T-helper 2 cell treated with Interferon-gamma antibody and Interleukin-4, amounts not matched to agents 5 μg/mL and 100 μg/mL, for 36 hours (primary cell): Measurements from ENCODE around the gene ZMIZ1.

Source experiments
- DNase-seq: peaks from one replicate; pipeline ENCODE4 v3.0.0; 2021; ENCODE audit warnings: low spot score
- H3K27ac Mint-ChIP-seq: one replicate; pipeline ENCODE4 v1.8.0; 2021; ENCODE audit warnings: mild to moderate bottlenecking, mixed read lengths
- H3K27me3 Mint-ChIP-seq: one replicate; pipeline ENCODE4 v1.8.0; 2021; ENCODE audit warnings: low read depth, mixed read lengths
- H3K36me3 Mint-ChIP-seq: one replicate; pipeline ENCODE4 v1.8.0; 2021; ENCODE audit warnings: low read depth, mixed read lengths
- H3K4me1 Mint-ChIP-seq: one replicate; pipeline ENCODE4 v1.8.0; 2021; ENCODE audit warnings: low read depth, mixed read lengths
- H3K4me3 Mint-ChIP-seq: one replicate; pipeline ENCODE4 v1.8.0; 2022; ENCODE audit warnings: mild to moderate bottlenecking, moderate library complexity, mixed read lengths
- H3K9me3 Mint-ChIP-seq: one replicate; pipeline ENCODE4 v1.8.0; 2021; ENCODE audit warnings: mixed read lengths

Gene ZMIZ1

GRCh38 chr10:79299397-79300241 lies 230.9 kb downstream of the ZMIZ1 start:
- no peak for DNase-seq
- no peaks in the 10 kb centered on the region for H3K9me3 Mint-ChIP-seq
- H3K4me1 Mint-ChIP-seq: peaks cover 10% of the 10 kb centered on the region
- no peak overlapping the region for H3K4me3 Mint-ChIP-seq
- H3K27ac Mint-ChIP-seq: no peak overlapping the region
- peaks cover 58% of the 10 kb centered on the region for H3K36me3 Mint-ChIP-seq
- no peaks in the 10 kb centered on the region for H3K27me3 Mint-ChIP-seq

DNA sequence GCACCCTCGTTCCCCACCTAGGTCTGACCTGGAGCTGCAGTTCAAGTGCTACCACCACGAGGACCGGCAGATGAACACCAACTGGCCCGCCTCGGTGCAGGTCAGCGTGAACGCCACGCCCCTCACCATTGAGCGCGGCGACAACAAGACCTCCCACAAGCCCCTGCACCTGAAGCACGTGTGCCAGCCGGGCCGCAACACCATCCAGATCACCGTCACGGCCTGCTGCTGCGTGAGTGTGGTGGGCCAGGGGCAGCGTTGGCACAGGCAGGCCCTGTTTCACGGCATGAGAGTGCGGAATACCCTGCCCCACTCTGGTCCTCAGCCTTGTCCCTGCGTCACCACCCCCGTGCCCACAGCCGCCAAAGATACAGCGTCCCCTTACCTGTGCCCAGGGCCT lies 231.9 kb downstream of the ZMIZ1 start:
- peak overlapping the region; percentile 4 for H3K27ac Mint-ChIP-seq
- no peaks in the 10 kb centered on the region for H3K9me3 Mint-ChIP-seq
- DNase-seq: no peak
- H3K36me3 Mint-ChIP-seq: peaks cover 55% of the 10 kb centered on the region
- H3K4me3 Mint-ChIP-seq: no peak overlapping the region
- H3K27me3 Mint-ChIP-seq: no peaks in the 10 kb centered on the region
- peaks cover 3% of the 10 kb centered on the region for H3K4me1 Mint-ChIP-seq

- no peaks in the 10 kb centered on the region for H3K27me3 Mint-ChIP-seq
- no peaks in the 10 kb centered on the region for H3K9me3 Mint-ChIP-seq
- no peak for DNase-seq
- peaks cover 49% of the 10 kb centered on the region for H3K36me3 Mint-ChIP-seq
- H3K4me3 Mint-ChIP-seq: no peak overlapping the region
- H3K4me1 Mint-ChIP-seq: peaks cover 1% of the 10 kb centered on the region
- peak overlapping the region; percentile 41 for H3K27ac Mint-ChIP-seq
Observed at GRCh38 chr10:79301754-79302530, 233.2 kb downstream of the ZMIZ1 start.

DNA sequence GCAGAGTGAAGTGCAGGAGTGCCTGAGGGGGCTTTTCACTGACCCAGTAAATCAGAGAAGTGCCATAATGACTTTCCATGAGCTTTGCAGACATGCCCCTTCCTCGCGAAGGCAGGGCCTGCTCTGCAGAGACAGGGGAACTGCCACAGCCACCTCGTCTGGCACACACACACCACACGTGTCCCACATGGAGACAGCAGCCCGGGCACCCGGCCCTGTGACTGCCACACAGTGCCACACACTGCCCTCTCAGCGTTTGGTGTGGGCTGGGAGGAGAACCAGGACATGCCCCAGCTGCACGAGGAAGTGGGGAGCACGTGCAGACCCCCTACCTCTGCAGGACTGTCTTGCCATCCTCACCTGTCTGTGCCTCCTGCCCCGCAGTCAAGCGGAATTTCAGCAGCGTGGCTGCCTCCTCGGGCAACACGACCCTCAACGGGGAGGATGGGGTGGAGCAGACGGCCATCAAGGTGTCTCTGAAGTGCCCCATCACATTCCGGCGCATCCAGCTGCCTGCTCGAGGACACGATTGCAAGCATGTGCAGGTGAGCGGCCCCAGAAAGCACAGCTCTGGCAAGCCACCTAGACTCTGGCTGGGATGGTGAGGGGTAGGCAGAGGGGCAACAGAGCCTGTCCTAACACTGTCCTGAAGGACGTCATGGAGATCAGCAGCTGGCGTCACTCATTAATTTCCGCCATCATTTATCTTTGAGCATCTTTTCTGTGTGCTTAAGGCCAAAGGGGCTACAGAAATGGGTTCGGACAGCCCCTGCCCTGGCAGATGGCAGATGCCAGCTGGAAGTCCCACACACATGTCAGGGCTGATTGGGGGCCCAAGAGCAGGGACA lies 235.1 kb downstream of the ZMIZ1 start:
- DNase-seq: no peak
- Mint-ChIP-seq H3K4me3 (no peak overlapping the region), H3K9me3 (no peaks in the 10 kb centered on the region), H3K4me1 (no peaks in the 10 kb centered on the region), H3K27me3 (no peaks in the 10 kb centered on the region), H3K36me3 (peaks cover 56% of the 10 kb centered on the region), H3K27ac (no peak overlapping the region)

- Mint-ChIP-seq H3K36me3 (peaks cover 51% of the 10 kb centered on the region), H3K27me3 (no peaks in the 10 kb centered on the region), H3K4me3 (no peak overlapping the region), H3K27ac (no peak overlapping the region), H3K9me3 (no peaks in the 10 kb centered on the region), H3K4me1 (no peaks in the 10 kb centered on the region)
- no peak for DNase-seq
Observed at GRCh38 chr10:79304479-79305087, 235.8 kb downstream of the ZMIZ1 start.

DNA sequence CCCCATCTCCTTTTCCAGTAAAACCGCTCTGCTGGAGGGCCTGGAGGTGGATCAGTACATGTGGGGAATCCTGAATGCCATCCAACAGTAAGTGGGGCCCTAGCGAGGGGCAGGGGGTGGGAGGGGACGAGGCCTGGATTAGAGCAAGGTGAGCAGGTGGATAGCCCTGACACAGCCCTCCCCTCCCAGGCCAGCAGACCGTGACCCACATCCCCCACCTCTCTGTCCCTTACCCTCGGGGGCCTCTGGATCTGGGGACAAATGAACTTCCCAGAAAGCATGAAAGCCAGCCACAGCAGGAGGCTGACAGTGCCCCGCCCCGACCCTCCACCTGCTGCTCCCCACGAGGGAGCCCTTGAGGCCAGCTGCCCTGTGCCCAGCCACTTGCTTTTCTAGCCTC lies 236.7 kb downstream of the ZMIZ1 start:
- H3K36me3 Mint-ChIP-seq: peaks cover 45% of the 10 kb centered on the region
- H3K27ac Mint-ChIP-seq: no peak overlapping the region
- no peak for DNase-seq
- H3K4me1 Mint-ChIP-seq: no peaks in the 10 kb centered on the region
- no peak overlapping the region for H3K4me3 Mint-ChIP-seq
- no peaks in the 10 kb centered on the region for H3K9me3 Mint-ChIP-seq
- no peaks in the 10 kb centered on the region for H3K27me3 Mint-ChIP-seq

- H3K27ac Mint-ChIP-seq: no peak overlapping the region
- no peaks in the 10 kb centered on the region for H3K27me3 Mint-ChIP-seq
- DNase-seq: no peak
- H3K36me3 Mint-ChIP-seq: peaks cover 40% of the 10 kb centered on the region
- H3K4me1 Mint-ChIP-seq: peaks cover 2% of the 10 kb centered on the region
- H3K4me3 Mint-ChIP-seq: no peak overlapping the region
- H3K9me3 Mint-ChIP-seq: no peaks in the 10 kb centered on the region
Observed at GRCh38 chr10:79305988-79306387, 237.2 kb downstream of the ZMIZ1 start.

DNA sequence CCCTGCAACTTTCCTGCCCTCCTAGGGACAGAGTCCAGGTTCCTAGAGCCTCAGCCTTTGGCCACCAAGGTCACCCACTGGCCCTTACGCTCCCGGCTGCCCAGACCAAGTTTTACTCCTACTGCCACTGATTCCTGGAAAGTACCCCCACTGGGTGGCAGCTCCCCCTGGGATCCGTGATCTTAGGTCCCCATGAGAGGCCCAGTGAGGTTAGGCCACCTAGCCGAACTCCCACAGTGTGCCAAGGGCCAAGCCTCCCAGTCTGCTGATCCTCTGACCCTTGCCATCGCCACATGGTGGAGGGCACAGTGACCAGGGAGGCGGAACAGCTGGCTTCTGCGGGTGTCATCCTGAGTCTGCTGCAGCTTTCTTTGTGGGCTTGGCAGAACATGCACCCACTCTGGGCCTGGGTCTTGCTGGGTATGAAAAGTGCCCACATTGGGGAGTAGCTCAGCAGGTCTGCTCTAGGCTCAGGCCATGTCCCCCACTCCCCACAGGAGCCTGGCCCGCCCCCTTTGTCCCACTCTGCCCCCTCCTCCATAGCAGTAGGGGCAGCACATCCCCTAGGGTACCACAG lies 238.0 kb downstream of the ZMIZ1 start:
- Mint-ChIP-seq H3K4me3 (no peak overlapping the region), H3K36me3 (peaks cover 34% of the 10 kb centered on the region), H3K9me3 (no peaks in the 10 kb centered on the region), H3K27me3 (no peaks in the 10 kb centered on the region), H3K4me1 (peaks cover 2% of the 10 kb centered on the region), H3K27ac (no peak overlapping the region)
- DNase-seq: no peak

GRCh38 chr10:79308016-79308415 lies 239.2 kb downstream of the ZMIZ1 start:
- Mint-ChIP-seq H3K9me3 (no peaks in the 10 kb centered on the region), H3K36me3 (peaks cover 32% of the 10 kb centered on the region), H3K27ac (no peak overlapping the region), H3K4me1 (peaks cover 2% of the 10 kb centered on the region), H3K4me3 (no peak overlapping the region), H3K27me3 (no peaks in the 10 kb centered on the region)
- DNase-seq: no peak

DNA sequence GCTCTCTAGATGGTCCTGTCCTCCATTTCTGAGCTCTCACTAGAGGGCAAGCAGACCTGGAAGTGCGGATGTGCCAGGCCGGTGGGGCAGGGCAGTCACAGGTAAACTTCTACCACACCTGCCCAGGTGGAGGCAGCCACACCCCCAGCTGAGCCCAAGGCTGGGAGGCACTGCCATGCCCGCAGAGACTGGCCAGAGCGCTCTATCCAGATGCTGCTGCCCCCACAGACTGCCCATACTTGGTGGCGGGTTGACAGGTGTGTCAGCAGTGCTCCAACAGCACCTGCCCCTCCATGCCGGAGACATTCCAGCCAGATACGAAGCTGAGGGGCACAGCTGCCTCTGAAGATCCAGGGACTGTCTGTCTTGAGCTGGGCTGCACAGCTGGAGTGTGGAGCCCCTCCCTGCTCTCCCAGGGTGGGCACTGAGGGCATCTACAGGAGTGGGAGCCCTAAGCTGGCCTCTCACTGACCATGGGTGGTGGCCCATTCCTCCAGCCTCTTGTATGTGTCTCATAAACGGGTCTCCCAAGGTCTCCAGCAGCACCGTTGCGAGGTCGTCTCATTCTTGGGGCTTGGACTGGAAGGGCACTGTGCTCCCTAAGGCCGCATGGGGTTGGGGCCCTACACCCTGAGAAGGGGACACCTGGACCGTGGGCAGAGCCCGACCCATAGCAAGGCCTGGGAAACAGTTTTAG lies 240.4 kb downstream of the ZMIZ1 start:
- peaks cover 2% of the 10 kb centered on the region for H3K4me1 Mint-ChIP-seq
- H3K27ac Mint-ChIP-seq: peak overlapping the region; percentile 39
- H3K36me3 Mint-ChIP-seq: peaks cover 33% of the 10 kb centered on the region

GRCh38 chr10:79310200-79310865 lies 241.6 kb downstream of the ZMIZ1 start:
- H3K27me3 Mint-ChIP-seq: no peaks in the 10 kb centered on the region
- no peak for DNase-seq
- peaks cover 30% of the 10 kb centered on the region for H3K36me3 Mint-ChIP-seq
- H3K9me3 Mint-ChIP-seq: no peaks in the 10 kb centered on the region
- peak overlapping the region; percentile 31 for H3K27ac Mint-ChIP-seq
- H3K4me3 Mint-ChIP-seq: no peak overlapping the region
- peaks cover 2% of the 10 kb centered on the region for H3K4me1 Mint-ChIP-seq

More for the DNA sequence above, 240.4 kb downstream of the ZMIZ1 start:
- DNase-seq: no peak
- H3K27me3 Mint-ChIP-seq: no peaks in the 10 kb centered on the region
- H3K9me3 Mint-ChIP-seq: no peaks in the 10 kb centered on the region
- H3K4me3 Mint-ChIP-seq: no peak overlapping the region

- H3K27ac Mint-ChIP-seq: no peak overlapping the region
- peaks cover 33% of the 10 kb centered on the region for H3K36me3 Mint-ChIP-seq
- H3K27me3 Mint-ChIP-seq: no peaks in the 10 kb centered on the region
- no peaks in the 10 kb centered on the region for H3K9me3 Mint-ChIP-seq
- peaks cover 2% of the 10 kb centered on the region for H3K4me1 Mint-ChIP-seq
- DNase-seq: no peak
- no peak overlapping the region for H3K4me3 Mint-ChIP-seq
Observed at GRCh38 chr10:79310911-79311573, 242.3 kb downstream of the ZMIZ1 start.
